Ishikawa (cell line): ENCODE results near the gene RALGPS1.

Experiments
- CEBPB ChIP-seq: IDR thresholded peaks from 2 replicates; pipeline ENCODE4 v1.6.1; 2012
- EGR1 ChIP-seq: IDR thresholded peaks from 2 replicates; pipeline ENCODE4 v1.6.1; 2012
- EP300 ChIP-seq: IDR thresholded peaks from 2 replicates; pipeline ENCODE4 v1.6.1; 2012; ENCODE audit warnings: borderline replicate concordance
- FOXM1 ChIP-seq: IDR thresholded peaks from 2 replicates; pipeline ENCODE4 v1.6.1; 2012; ENCODE audit warnings: low read depth, borderline replicate concordance
- RAD21 ChIP-seq: IDR thresholded peaks from 2 replicates; pipeline ENCODE4 v1.6.1; 2012; ENCODE audit warnings: low read depth
- TAF1 ChIP-seq: IDR thresholded peaks from 2 replicates; pipeline ENCODE4 v1.6.1; 2012; ENCODE audit warnings: low read depth, mild to moderate bottlenecking
- TCF12 ChIP-seq: IDR thresholded peaks from 2 replicates; pipeline ENCODE4 v1.6.1; 2012; ENCODE audit warnings: low read depth
- TEAD4 ChIP-seq: IDR thresholded peaks from 2 replicates; pipeline ENCODE4 v1.6.1; 2012
- YY1 ChIP-seq: IDR thresholded peaks from 2 replicates; pipeline ENCODE4 v1.6.1; 2012; ENCODE audit warnings: low read depth
- ZBTB7A ChIP-seq: IDR thresholded peaks from 2 replicates; pipeline ENCODE4 v1.6.1; 2012; ENCODE audit warnings: low read depth
- TF ChIP-seq, protein P1 (sequence below): IDR thresholded peaks from 2 replicates; pipeline ENCODE4 v1.6.1; 2012
- TF ChIP-seq, protein P2 (sequence below): IDR thresholded peaks from 2 replicates; pipeline ENCODE4 v1.6.1; 2012; ENCODE audit warnings: low read depth, mild to moderate bottlenecking
- TF ChIP-seq, protein P3 (sequence below): IDR thresholded peaks from 2 replicates; pipeline ENCODE4 v1.6.1; 2012

The RALGPS1 gene

DNA sequence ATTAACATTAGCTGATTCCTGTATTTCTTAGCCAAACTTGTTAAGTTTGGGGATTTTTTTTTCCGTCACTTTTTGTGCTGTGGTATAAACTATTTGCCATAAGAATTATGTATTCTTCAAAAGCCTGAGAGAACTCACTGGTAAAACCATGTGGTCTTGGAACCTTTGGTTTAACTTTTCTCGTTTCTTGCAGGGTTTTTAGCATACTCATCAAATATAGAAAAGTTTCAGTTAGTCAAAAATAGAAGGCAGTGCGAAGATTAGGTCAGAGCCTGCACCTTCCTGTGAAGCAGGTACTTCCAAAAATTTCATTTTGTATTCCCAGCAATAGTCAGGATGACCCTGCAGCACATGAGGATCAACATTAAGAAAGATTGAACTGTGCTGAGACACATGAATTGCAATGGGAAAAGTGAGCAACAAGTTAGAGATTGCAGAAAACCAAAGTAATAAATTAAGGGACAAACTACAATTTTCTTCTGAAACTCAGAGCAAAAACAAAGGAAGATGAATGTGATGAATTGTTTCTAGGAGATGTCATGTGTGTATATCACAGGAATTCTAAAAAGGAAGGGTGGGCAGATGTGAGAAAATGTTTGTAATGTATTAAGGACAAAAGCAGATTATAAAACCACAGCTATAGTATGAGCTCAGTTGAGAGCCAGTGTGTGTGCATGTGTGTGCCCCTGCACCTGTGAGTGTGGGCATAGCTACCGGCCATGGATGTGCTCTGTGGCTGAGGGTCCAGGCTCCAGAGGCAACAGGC lies 105.6 kb downstream of the RALGPS1 start:
- no peak for TF ChIP-seq YY1
- no peak for TF ChIP-seq EP300
- no peak for TF ChIP-seq ZBTB7A
- TF ChIP-seq, protein P1, sequence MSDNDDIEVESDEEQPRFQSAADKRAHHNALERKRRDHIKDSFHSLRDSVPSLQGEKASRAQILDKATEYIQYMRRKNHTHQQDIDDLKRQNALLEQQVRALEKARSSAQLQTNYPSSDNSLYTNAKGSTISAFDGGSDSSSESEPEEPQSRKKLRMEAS, result no peak
- no peak for TF ChIP-seq TCF12
- TF ChIP-seq, protein P2, sequence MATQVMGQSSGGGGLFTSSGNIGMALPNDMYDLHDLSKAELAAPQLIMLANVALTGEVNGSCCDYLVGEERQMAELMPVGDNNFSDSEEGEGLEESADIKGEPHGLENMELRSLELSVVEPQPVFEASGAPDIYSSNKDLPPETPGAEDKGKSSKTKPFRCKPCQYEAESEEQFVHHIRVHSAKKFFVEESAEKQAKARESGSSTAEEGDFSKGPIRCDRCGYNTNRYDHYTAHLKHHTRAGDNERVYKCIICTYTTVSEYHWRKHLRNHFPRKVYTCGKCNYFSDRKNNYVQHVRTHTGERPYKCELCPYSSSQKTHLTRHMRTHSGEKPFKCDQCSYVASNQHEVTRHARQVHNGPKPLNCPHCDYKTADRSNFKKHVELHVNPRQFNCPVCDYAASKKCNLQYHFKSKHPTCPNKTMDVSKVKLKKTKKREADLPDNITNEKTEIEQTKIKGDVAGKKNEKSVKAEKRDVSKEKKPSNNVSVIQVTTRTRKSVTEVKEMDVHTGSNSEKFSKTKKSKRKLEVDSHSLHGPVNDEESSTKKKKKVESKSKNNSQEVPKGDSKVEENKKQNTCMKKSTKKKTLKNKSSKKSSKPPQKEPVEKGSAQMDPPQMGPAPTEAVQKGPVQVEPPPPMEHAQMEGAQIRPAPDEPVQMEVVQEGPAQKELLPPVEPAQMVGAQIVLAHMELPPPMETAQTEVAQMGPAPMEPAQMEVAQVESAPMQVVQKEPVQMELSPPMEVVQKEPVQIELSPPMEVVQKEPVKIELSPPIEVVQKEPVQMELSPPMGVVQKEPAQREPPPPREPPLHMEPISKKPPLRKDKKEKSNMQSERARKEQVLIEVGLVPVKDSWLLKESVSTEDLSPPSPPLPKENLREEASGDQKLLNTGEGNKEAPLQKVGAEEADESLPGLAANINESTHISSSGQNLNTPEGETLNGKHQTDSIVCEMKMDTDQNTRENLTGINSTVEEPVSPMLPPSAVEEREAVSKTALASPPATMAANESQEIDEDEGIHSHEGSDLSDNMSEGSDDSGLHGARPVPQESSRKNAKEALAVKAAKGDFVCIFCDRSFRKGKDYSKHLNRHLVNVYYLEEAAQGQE, result no peak
- no peak for TF ChIP-seq FOXM1
- TF ChIP-seq TEAD4, result no peak
- TF ChIP-seq CEBPB, result no peak
- no peak for TF ChIP-seq TAF1
- TF ChIP-seq, protein P3, sequence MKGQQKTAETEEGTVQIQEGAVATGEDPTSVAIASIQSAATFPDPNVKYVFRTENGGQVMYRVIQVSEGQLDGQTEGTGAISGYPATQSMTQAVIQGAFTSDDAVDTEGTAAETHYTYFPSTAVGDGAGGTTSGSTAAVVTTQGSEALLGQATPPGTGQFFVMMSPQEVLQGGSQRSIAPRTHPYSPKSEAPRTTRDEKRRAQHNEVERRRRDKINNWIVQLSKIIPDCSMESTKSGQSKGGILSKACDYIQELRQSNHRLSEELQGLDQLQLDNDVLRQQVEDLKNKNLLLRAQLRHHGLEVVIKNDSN, result no peak
- no peak for TF ChIP-seq EGR1

DNA sequence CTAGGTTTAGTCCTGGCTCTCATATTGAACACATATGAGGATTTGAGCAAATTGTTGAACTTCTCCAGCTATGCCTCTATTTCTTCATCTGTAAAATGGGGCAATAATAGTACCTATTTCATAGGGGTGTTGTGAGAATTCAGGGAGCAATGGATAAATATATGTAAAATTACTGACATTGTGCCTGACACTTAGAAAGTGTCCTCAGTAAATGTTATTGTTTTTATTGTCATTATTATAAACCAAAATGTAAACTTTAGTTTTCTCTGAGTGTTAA lies 106.2 kb downstream of the RALGPS1 start:
- TF ChIP-seq CEBPB, result no peak

DNA sequence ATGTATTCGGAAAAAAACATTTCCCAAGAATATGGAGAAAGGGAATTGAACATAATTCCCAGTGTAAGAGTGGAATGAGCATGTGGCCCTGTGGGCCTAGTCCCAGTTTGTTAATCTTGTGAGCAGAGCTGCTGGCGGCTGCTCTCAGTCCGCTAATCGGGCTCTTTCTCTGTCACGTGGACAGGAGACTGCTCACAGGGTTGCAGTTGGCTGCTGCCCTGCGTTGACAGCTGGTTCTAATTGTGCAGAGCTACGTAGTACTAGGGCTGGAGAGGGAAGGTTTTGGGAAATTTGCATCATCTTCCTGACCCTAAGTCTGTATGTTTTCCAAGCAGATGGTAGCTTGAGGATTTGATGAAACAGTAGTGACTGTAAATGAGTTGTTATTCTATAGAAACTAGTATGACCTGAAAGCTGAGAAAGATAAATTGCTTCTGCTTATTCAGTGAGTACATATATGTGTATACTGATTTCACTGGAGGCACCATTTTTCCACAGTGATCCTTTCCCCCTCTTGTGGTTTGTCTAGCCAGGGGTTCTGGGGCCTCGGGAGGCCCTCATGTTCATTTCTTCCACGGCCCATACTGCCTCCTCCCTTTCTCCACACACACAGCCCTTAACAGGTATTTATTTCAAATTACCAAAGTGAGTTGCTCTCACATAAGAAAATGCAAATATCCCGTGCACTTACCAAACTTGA lies 107.2 kb downstream of the RALGPS1 start:
- no peak for TF ChIP-seq ZBTB7A
- TF ChIP-seq FOXM1, result no peak
- TF ChIP-seq, protein P2, result no peak
- TF ChIP-seq, protein P1, result no peak
- TF ChIP-seq TAF1, result no peak

DNA sequence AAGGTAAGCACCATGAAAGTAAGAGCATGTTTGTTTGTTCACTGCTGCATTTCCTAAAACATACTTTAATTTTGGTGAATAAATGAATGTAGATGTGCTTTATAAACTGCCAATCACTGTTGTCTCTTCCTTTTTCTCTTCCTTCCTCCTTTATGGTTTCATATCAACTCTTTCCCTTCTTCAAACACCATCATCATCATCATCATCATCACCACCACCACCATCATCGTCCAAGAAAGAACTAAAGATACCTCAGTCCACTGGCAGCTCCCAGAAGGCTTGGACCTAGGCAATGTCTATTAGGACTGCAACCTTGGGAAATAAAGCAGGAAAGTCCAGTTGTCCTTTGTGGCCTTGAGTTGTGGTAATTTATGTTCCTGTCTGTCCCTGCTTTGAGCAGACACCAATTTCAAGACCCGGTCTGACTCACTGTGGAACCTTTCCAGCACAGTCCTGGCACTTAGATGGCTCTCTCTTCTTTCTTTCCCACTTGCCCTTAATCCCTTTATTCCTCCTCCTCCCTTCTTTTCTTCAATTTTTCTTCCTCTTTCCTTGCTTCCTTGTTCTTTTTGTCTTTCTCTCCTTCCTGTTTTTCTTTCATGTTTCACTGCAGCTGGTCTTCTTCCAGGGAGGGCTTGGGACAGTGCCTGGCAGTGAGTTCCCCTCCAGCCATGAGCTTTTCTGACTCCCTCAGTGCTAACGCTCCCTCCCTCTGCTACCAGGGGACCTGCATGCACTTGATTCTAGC lies 108.5 kb downstream of the RALGPS1 start:
- no peak for TF ChIP-seq YY1
- no peak for TF ChIP-seq TCF12
- TF ChIP-seq, protein P3, result no peak

DNA sequence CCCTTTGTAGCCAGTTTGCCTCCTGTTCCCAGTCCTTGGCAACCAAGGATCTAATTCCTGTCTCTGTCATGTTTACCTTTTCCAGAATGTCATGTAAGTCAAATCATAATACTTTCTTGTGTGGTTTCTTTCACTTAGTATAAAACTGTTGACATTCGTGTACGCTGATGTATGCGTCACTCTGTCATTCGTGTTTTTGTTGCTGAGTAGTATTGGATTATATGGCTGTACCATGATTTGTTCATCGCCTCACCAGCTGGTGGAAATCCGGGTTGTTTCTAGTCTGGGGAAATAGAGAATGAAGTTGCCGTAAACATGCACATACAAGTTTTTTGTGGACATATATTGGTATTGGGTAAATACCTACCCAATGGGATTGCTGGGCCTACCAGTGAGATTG lies 110.5 kb downstream of the RALGPS1 start:
- no peak for TF ChIP-seq TAF1
- no peak for TF ChIP-seq TCF12
- TF ChIP-seq, protein P2, result no peak
- no peak for TF ChIP-seq CEBPB
- TF ChIP-seq RAD21, result no peak
- no peak for TF ChIP-seq EGR1
- no peak for TF ChIP-seq YY1
